HEK293T (cell line): Measurements from ENCODE around the gene ADIPOR2.

ENCODE experiments used
- BHLHE40 ChIP-seq: fragments of 450-650 bp; IDR thresholded peaks from 2 replicates; pipeline ENCODE4 v1.6.1; 2016; ENCODE audit warnings: mild to moderate bottlenecking, moderate library complexity, borderline replicate concordance
- ELF4 ChIP-seq: fragments of 450-650 bp; IDR thresholded peaks from 2 replicates; pipeline ENCODE4 v1.6.1; 2017; ENCODE audit warnings: antibody characterized with exemption
- FOXA1 ChIP-seq: fragments of 450-650 bp; IDR thresholded peaks from 2 replicates; pipeline ENCODE4 v1.6.1; 2016; ENCODE audit warnings: mild to moderate bottlenecking
- FOXM1 ChIP-seq: fragments of 450-650 bp; IDR thresholded peaks from 2 replicates; pipeline ENCODE4 v1.6.1; 2017; ENCODE audit warnings: mild to moderate bottlenecking, borderline replicate concordance
- HDGF ChIP-seq: fragments of 450-650 bp; IDR thresholded peaks from 2 replicates; pipeline ENCODE4 v1.6.1; 2017; ENCODE audit warnings: antibody characterized with exemption, borderline replicate concordance
- PKNOX1 ChIP-seq: fragments of 450-650 bp; IDR thresholded peaks from 2 replicates; pipeline ENCODE4 v1.6.1; 2016

GRCh38 chr12:1662761-1663439, 28.0 kb upstream of the ADIPOR2 start:
- TF ChIP-seq FOXM1 (no peak), HDGF (no peak), PKNOX1 (no peak), FOXA1 (no peak), BHLHE40 (no peak), ELF4 (no peak)
